HG03571 (cell line): ENCODE results near the gene GSTT4.
"Not testable (repeated sequence)": the region's sequence is repeated elsewhere in the genome, so short reads cannot be mapped to it uniquely, and the experiment has no call there.

Experiments
- ATAC-seq: cut with Tn5 transposase; IDR thresholded peaks from one replicate; pipeline ENCODE4 v1.9.1; 2021; ENCODE audit not compliant: unreplicated experiment

Gene GSTT4

DNA sequence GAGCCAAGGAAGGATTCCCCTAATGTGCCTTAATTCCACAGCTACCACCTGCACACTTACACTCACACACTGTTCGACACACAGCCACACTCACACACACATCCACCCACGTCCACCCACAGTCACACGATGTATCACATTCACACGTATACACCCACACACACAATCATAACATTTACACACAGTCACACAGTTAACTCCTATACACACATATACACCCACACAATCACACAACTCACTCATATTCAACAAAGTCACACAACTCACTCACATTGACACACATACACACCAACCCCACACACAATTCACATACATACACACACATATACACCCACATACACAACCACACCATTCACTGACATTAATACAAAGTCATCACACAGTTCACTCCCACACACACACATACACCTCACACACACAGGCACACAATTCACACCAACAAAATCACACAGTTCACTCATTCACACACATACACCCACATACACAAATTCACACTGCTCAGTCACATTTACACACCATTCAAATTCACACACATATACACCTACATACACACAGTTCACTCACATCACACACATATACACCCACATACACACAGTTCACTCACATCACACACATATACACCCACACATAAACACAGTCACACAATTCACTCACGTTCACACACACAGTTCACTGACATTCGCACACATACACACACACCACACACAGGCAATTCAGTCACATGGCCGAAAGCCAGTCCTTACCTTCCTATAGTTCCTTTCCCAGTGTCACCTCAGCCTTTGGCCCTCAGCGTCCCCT lies 50.9 kb downstream of the GSTT4 start:
- ATAC-seq, result not testable (repeated sequence)

- ATAC-seq, result not testable (repeated sequence)
These were observed 51.8 kb downstream of the GSTT4 start for GRCh38 chr22:23953485-23953884.

DNA sequence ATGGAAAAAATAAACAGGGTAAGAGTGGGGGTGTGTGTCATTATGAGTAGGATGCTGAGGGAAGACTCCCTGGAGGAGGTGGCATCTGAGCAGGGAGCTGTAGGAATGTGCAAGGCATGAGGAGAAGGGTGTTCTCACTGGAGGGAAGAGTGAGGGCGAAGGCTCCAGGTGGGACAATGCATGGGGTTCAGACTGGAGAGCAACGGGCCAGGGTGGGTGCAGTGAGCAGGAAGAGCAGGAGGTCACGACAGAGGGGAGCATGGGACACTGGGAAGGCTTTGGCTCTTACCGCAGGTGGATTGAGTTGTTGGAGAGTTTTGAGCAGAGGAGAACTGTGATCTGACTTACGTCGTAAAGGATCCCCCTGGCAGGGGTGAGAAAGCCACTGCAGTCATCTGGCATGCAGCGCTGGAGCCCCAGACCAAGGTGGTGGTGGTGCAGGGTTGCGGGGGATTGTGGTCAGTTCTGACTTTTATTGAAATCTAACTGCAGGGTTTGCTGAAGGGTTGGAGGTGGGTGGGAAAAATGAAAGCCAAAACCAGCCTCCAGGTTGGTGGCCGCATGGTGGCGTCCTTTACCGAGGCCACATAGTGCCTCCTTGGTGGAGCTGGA lies 52.4 kb downstream of the GSTT4 start:
- ATAC-seq, result not testable (repeated sequence)

GRCh38 chr22:23951383-23951782 lies 53.9 kb downstream of the GSTT4 start:
- not testable (repeated sequence) for ATAC-seq

GRCh38 chr22:23949764-23950163 lies 55.5 kb downstream of the GSTT4 start:
- not testable (repeated sequence) for ATAC-seq
